Activated naive CD8-positive, alpha-beta T cell treated with anti-CD3 and anti-CD28 coated beads, Interleukin-2, amount 50 U/mL, for 24 hours (primary cell): Measurements from ENCODE around the gene SLCO4A1.

Experiments
- ATAC-seq: fragments of 150-1000 bp; cut with Tn5 transposase; one replicate; pipeline ENCODE4 v1.10.0; 2021
- DNase-seq: peaks from one replicate; pipeline ENCODE4 v3.0.0; 2021
- H3K27ac Mint-ChIP-seq: one replicate; pipeline ENCODE4 v1.8.0; 2021; ENCODE audit warnings: mild to moderate bottlenecking, mixed read lengths
- H3K27me3 Mint-ChIP-seq: one replicate; pipeline ENCODE4 v1.8.0; 2021; ENCODE audit warnings: mixed read lengths
- H3K36me3 Mint-ChIP-seq: one replicate; pipeline ENCODE4 v1.8.0; 2021; ENCODE audit warnings: low read depth, mixed read lengths
- H3K4me1 Mint-ChIP-seq: one replicate; pipeline ENCODE4 v1.8.0; 2021; ENCODE audit warnings: mixed read lengths
- H3K4me3 Mint-ChIP-seq: one replicate; pipeline ENCODE4 v1.8.0; 2021; ENCODE audit warnings: mild to moderate bottlenecking, moderate library complexity, mixed read lengths
- H3K9me3 Mint-ChIP-seq: one replicate; pipeline ENCODE4 v1.8.0; 2021; ENCODE audit warnings: mixed read lengths

SLCO4A1 gene

DNA sequence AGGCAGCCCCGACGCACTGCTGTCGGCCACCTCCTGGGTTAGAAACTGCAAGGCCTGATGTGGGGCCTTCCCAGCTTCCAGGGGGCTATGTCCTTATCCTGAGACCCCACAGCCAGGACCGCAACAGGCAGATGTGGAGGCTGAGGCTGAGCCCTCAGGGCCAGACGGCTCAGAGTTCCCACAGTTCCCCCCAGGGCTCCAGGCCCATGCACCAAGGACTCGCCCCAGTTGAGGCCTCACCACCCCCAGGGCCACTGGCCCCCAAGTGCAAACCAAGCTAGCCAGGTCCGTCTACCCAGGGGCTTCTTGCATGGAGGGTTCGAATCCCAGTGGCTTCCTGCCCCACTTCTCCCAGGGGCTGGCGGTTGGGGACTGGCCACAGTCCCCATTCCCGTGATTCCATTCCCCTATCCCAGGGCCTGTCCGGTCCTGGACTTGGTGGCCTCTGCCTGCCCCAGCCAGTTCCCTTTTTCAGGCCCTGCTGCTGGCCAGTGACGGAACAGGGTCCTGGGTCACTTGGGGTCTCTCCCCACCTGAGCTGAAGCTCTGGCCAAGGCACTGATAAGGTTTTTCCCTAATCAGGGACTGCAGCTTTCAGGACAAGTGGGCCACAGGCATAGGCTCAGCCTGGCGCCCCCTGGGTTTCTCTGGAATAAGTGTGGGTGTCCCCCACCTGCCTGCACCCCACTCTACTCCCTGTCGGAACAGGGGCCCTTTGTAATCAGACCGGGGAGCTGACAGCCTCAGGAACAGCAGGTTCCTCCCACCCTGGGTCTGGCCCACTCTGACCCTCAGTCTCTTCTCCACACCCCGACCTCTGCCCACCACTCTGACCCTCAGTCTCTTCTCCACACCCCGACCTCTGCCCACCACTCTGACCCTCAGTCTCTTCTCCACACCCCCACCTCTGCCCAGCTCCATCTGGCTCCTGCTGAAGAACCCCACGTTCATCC lies 22.0 kb downstream of the SLCO4A1 start:
- Mint-ChIP-seq H3K4me3 (no peak overlapping the region), H3K36me3 (peaks cover 17% of the 10 kb centered on the region), H3K27me3 (no peaks in the 10 kb centered on the region), H3K9me3 (no peaks in the 10 kb centered on the region), H3K27ac (no peak overlapping the region), H3K4me1 (no peaks in the 10 kb centered on the region)
- DNase-seq: no peak
- ATAC-seq: no peak

DNA sequence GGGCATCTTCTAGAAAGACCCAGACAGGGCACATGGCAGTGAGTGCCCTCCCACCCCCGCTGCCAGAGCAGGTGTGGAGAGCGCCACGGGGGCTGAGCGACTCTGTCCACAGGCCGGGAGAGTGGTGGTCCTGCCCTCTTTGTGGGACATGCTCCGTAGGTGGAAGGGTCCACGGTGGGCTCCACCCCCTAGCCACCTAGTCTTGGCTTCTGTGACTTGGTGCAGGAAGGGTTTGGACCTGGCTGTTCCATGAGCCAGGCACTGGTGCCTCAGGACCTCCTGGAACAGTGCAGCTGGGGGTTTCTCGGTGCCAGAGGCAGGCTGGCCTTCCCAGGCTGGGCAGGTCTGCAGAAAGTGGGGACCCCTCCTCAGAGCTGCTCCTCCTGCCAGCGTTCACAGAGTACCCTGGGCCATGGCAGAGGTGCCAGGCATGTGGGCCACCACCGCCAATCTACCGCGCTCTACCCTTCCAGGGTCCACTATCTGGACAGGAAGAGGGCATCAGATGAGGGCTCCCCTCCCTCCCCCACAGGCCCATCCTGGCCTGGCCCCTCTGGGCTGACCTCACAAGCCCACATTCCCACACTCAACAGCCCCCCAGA lies 23.0 kb downstream of the SLCO4A1 start:
- Mint-ChIP-seq H3K27ac (no peak overlapping the region), H3K27me3 (no peaks in the 10 kb centered on the region), H3K36me3 (peaks cover 19% of the 10 kb centered on the region), H3K4me1 (no peaks in the 10 kb centered on the region), H3K9me3 (no peaks in the 10 kb centered on the region), H3K4me3 (no peak overlapping the region)
- no peak for ATAC-seq
- no peak for DNase-seq

DNA sequence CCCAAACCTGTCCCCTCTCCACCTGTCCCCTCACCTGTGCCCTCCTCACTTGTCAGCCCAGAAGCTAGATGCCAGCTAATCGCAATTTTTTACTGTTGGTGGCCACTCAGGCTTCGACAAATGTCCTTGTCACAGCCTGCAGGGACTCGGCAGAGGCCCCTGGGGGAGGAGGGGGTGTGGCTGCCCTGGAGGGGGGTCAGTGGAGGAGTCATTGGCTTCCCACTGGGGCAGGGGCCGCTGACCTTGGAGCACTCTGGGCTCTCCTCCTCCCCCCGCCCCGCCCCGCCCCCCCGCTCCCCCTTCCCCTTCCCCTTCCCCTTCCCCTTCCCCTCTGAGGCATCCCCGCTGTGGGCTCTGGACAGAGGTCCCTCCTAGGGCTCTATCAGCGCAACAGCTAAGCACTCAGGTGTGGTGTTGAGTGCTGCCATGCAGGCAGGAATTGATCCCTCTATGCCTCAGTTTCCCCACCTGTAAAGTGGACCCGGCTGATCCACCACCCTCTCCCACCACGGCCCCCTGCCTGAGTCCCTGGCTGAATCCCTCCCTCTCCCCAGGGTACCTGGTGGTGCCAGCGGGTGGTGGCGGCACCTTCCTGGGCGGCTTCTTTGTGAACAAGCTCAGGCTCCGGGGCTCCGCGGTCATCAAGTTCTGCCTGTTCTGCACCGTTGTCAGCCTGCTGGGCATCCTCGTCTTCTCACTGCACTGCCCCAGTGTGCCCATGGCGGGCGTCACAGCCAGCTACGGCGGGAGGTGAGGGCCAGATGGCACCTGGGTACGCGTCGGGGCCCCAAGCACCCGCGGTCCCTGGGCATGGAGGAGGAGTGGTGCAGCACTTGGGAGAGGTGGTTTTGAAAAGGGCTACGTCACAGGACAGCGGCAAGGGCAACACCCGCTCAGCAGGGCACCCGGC lies 23.8 kb downstream of the SLCO4A1 start:
- ATAC-seq: no peak
- Mint-ChIP-seq H3K9me3 (no peaks in the 10 kb centered on the region), H3K36me3 (peaks cover 19% of the 10 kb centered on the region), H3K27ac (no peak overlapping the region), H3K4me3 (no peak overlapping the region), H3K27me3 (no peaks in the 10 kb centered on the region), H3K4me1 (no peaks in the 10 kb centered on the region)
- DNase-seq: no peak

- DNase-seq: no peak
- no peaks in the 10 kb centered on the region for H3K27me3 Mint-ChIP-seq
These were observed 24.6 kb downstream of the SLCO4A1 start for GRCh38 chr20:62666736-62667529.

DNA sequence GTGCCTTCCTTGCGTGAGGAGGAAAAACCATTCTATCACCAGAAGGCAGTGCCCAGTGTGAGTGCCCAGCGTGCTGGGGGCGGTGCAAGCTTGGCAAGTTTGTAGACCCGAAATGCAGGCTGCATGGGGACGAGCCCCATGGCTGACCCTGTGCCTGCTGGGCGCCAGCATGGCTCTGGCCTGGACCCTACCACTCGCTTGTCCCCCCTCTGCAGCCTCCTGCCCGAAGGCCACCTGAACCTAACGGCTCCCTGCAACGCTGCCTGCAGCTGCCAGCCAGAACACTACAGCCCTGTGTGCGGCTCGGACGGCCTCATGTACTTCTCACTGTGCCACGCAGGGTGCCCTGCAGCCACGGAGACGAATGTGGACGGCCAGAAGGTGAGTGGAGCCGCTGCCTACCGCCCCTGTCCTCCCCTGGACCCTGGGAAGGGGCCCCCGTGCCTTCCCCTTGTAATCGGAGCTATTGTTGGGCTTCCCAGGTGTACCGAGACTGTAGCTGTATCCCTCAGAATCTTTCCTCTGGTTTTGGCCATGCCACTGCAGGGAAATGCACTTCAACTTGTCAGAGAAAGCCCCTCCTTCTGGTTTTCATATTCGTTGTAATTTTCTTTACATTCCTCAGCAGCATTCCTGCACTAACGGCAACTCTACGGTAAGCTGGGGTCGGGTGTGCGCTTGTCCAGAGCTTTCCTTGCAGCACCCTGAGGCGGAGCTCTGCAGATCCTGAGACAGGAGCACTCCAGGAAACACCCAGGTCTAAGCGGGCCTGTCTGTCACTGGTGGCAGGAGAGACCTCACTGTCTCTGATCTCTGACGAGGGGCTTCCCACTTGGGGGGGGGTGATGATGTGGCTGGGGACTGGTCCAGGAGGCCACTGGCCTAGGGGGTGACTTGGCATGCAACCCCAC lies 25.5 kb downstream of the SLCO4A1 start:
- no peaks in the 10 kb centered on the region for H3K27me3 Mint-ChIP-seq
- H3K27ac Mint-ChIP-seq: no peak overlapping the region
- no peaks in the 10 kb centered on the region for H3K4me1 Mint-ChIP-seq
- no peaks in the 10 kb centered on the region for H3K9me3 Mint-ChIP-seq
- DNase-seq (no peak), ATAC-seq (no peak)
- H3K36me3 Mint-ChIP-seq: peaks cover 29% of the 10 kb centered on the region
- H3K4me3 Mint-ChIP-seq: no peak overlapping the region

More at GRCh38 chr20:62666736-62667529, 24.6 kb downstream of the SLCO4A1 start:
- Mint-ChIP-seq H3K4me3 (no peak overlapping the region), H3K9me3 (no peaks in the 10 kb centered on the region), H3K27ac (no peak overlapping the region), H3K4me1 (no peaks in the 10 kb centered on the region), H3K36me3 (peaks cover 23% of the 10 kb centered on the region)
- ATAC-seq: no peak

DNA sequence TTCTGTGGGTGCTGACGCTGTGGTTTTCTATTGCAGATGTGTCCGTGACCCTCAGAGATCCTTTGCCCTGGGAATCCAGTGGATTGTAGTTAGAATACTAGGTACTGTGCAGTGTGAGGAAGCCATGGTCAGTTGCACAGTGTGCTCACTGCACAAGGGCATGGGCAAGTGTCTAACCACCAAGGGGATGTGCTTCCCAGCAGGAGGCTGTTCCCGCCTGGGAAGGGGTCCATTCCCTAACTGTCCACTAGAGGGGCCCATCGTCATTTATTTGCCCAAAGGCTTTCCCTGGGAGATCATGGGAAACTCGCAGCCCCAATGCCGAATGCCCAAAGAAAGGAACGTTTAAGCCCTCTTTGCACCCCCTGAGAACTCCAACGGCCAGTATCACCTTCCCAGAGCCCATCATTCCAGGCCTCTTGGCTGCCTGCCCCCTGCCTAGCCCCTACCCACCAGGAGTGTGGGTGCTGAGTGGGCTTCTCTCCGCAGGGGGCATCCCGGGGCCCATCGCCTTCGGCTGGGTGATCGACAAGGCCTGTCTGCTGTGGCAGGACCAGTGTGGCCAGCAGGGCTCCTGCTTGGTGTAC lies 26.2 kb downstream of the SLCO4A1 start:
- ATAC-seq (no peak), DNase-seq (peak; percentile 32)
- Mint-ChIP-seq H3K27ac (no peak overlapping the region), H3K9me3 (no peaks in the 10 kb centered on the region), H3K27me3 (no peaks in the 10 kb centered on the region), H3K36me3 (peaks cover 26% of the 10 kb centered on the region), H3K4me1 (no peaks in the 10 kb centered on the region), H3K4me3 (no peak overlapping the region)

- ATAC-seq (no peak), DNase-seq (no peak)
- Mint-ChIP-seq H3K27ac (no peak overlapping the region), H3K4me3 (no peak overlapping the region), H3K9me3 (no peaks in the 10 kb centered on the region), H3K36me3 (peaks cover 26% of the 10 kb centered on the region), H3K4me1 (no peaks in the 10 kb centered on the region), H3K27me3 (no peaks in the 10 kb centered on the region)
These were observed 26.9 kb downstream of the SLCO4A1 start for GRCh38 chr20:62669249-62669648.

GRCh38 chr20:62670156-62670555 lies 27.9 kb downstream of the SLCO4A1 start:
- Mint-ChIP-seq H3K36me3 (peaks cover 24% of the 10 kb centered on the region), H3K4me1 (no peaks in the 10 kb centered on the region), H3K27ac (no peak overlapping the region), H3K4me3 (no peak overlapping the region), H3K27me3 (no peaks in the 10 kb centered on the region), H3K9me3 (no peaks in the 10 kb centered on the region)
- DNase-seq: no peak
- no peak for ATAC-seq

- no peak for ATAC-seq
- H3K4me3 Mint-ChIP-seq: no peak overlapping the region
- H3K27me3 Mint-ChIP-seq: no peaks in the 10 kb centered on the region
- no peak overlapping the region for H3K27ac Mint-ChIP-seq
- H3K9me3 Mint-ChIP-seq: no peaks in the 10 kb centered on the region
- H3K36me3 Mint-ChIP-seq: peaks cover 24% of the 10 kb centered on the region
- H3K4me1 Mint-ChIP-seq: no peaks in the 10 kb centered on the region
- DNase-seq: no peak
These were observed 28.7 kb downstream of the SLCO4A1 start for GRCh38 chr20:62670998-62671397.

DNA sequence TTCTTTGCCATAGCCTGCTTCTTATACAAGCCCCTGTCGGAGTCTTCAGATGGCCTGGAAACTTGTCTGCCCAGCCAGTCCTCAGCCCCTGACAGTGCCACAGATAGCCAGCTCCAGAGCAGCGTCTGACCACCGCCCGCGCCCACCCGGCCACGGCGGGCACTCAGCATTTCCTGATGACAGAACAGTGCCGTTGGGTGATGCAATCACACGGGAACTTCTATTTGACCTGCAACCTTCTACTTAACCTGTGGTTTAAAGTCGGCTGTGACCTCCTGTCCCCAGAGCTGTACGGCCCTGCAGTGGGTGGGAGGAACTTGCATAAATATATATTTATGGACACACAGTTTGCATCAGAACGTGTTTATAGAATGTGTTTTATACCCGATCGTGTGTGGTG lies 29.5 kb downstream of the SLCO4A1 start:
- H3K4me1 Mint-ChIP-seq: no peaks in the 10 kb centered on the region
- H3K27ac Mint-ChIP-seq: no peak overlapping the region

DNA sequence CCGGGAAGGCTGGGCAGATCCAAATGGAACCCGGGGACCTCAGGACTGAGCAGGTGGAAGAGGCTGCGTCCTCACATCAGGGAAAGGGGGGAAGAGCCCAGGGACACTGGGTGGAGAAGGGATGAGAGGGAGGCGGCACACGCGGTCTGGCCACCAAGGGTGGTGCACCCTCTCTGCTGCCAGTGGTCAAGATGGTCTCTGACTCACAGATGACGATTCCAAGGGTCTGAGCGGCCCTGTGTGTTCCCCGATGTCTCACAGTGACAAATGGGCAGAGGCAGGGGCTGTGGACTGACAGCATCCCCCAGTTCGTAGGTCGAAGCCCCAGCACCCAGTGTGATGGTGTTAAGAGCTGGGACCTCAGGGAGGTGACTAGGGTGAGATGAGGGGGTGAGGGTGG lies 32.1 kb downstream of the SLCO4A1 start:
- no peak for ATAC-seq
- H3K4me3 Mint-ChIP-seq: no peak overlapping the region

More for the DNA sequence above, 29.5 kb downstream of the SLCO4A1 start:
- Mint-ChIP-seq H3K27me3 (no peaks in the 10 kb centered on the region), H3K4me3 (no peak overlapping the region), H3K36me3 (peaks cover 24% of the 10 kb centered on the region), H3K9me3 (no peaks in the 10 kb centered on the region)
- ATAC-seq (no peak), DNase-seq (no peak)

GRCh38 chr20:62675156-62675876 lies 33.0 kb downstream of the SLCO4A1 start:
- no peaks in the 10 kb centered on the region for H3K27me3 Mint-ChIP-seq
- peaks cover 10% of the 10 kb centered on the region for H3K36me3 Mint-ChIP-seq
- ATAC-seq (no peak), DNase-seq (no peak)
- no peaks in the 10 kb centered on the region for H3K4me1 Mint-ChIP-seq
- peaks cover 6% of the 10 kb centered on the region for H3K9me3 Mint-ChIP-seq
- H3K4me3 Mint-ChIP-seq: no peak overlapping the region
- no peak overlapping the region for H3K27ac Mint-ChIP-seq

More for the DNA sequence above, 32.1 kb downstream of the SLCO4A1 start:
- Mint-ChIP-seq H3K36me3 (peaks cover 16% of the 10 kb centered on the region), H3K27ac (no peak overlapping the region), H3K27me3 (no peaks in the 10 kb centered on the region), H3K9me3 (no peaks in the 10 kb centered on the region), H3K4me1 (no peaks in the 10 kb centered on the region)
- no peak for DNase-seq
